GM19328 (cell line): ENCODE measurements around the gene FAM237B.

Experiments used
- ATAC-seq: cut with Tn5 transposase; IDR thresholded peaks from one replicate; pipeline ENCODE4 v1.9.1; 2021; ENCODE audit warnings: mild to moderate bottlenecking, moderate library complexity; ENCODE audit not compliant: unreplicated experiment

FAM237B gene

GRCh38 chr7:90298145-90299038 lies 22.7 kb downstream of the FAM237B start:
- no peak for ATAC-seq

GRCh38 chr7:90290244-90291113 lies 30.6 kb downstream of the FAM237B start:
- ATAC-seq: no peak

DNA sequence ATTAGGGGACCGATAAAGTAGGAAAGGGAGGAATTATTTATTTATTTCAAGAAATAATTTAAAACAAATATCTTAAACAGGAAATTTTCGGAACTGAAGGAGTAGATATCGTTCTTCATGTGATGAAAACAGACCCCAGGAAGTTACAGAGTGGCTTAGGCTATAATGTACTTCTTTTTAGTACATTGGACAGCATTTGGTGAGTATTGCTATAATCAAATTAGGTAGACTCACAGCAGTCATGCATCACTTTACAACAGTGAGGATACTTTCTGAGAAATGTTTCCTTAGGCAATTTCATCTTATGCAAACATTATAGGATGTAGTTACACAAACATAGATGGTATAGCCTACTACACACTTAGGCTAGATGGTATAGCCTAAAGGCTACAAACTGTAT lies 33.0 kb downstream of the FAM237B start:
- no peak for ATAC-seq

GRCh38 chr7:90276033-90276728 lies 44.9 kb downstream of the FAM237B start:
- ATAC-seq: no peak

DNA sequence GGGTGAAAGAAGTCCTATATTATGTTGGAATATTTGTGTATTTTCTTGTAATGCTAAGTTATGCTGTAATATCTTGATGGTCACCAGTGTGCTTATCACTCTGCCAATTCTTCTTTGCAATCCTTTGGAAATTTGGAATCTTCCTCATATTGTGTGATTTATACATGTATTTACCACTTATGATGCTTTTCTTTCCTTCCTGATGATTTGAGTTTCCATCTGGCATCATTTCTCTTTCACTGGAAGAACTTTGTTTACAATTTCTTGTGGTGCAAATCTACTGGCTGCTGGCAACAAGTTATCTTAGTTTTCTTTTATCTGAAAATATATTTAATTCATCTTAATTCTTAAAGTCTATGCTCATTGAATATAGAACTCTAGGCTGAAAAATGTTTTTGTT lies 46.9 kb downstream of the FAM237B start:
- ATAC-seq: no peak

- ATAC-seq: no peak
Observed at GRCh38 chr7:90272242-90272641, 48.9 kb downstream of the FAM237B start.

DNA sequence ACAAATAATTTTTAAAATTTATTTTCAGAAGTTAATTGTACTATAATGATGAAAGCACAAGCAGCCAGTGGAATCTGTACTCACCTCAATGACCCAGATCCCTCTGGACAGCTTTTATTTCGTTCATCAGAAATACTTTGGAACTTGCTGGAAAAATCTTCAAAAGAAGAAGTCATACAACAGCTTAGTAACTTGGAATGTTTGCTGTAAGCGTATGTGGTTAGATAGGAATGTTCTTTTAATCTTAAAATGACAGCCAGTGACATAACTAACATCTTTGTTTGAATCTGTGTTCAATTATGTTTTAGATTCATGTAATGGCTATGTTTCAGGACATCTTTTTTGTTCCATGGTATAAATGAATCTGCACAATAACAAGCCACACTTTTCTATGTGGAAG lies 49.4 kb downstream of the FAM237B start:
- no peak for ATAC-seq

GRCh38 chr7:90270431-90271178 lies 50.5 kb downstream of the FAM237B start:
- ATAC-seq: no peak

DNA sequence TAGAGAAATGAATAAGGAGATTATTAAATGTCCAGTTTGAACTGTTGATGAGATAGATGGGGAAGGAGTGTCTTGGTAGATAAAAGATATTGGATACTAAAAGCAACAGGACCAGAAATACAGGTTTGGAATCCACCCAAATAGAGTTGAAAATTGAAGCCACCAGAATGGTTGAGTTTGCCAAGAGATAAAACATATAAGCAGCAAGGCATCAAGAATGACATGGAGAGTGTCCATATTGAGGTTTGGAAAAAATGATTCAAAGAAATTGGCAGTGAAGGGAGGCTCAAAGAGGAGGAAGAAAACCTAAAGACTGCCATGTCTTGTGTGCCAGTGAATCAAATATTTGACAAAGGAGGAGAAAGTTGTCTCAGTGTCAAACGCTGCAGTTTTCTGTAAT lies 51.9 kb downstream of the FAM237B start:
- no peak for ATAC-seq

GRCh38 chr7:90267263-90267858 lies 53.7 kb downstream of the FAM237B start:
- no peak for ATAC-seq

DNA sequence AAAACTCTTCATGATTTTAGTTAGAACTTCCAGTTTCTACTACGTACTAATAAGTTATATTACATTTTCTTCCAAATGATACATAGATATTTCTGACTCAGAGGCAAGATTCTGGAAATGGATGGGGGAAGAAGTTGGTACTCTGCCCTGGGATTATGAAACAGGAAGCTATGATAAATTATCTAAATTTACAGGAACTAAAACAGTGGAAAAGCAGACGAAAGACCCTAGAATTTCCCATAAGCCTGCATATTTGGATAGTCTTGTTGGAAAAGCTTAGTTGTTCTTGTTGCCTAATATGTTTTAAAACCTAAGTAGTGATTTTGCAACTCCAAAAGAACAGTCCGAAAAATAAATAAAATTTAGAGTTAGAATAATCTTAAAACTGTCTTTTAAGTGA lies 54.3 kb downstream of the FAM237B start:
- no peak for ATAC-seq
